ENCODE measurements around the gene TOMM70.

GRCh38 chr3:100424261-100424660 is 23.4 kb upstream of the TOMM70 start:
- TF ChIP-seq CTCF (conservative IDR thresholded peaks at IDR 0.05; ENCODE audit: low read length): no peak
- no peak for TF ChIP-seq EZH2phosphoT487 (IDR thresholded peaks at IDR 0.05; ENCODE audit: borderline replicate concordance, low read depth, low read length)

Data from OCI-LY7 (cell line).